HepG2 (cell line): ENCODE measurements around the gene ACYP2.

Experiments
- ELF1 ChIP-seq: sonication (generic); formaldehyde crosslinking; IDR thresholded peaks from 2 replicates; pipeline ENCODE4 v1.4.0; 2020; ENCODE audit warnings: missing genetic modification reagents
- MBD4 ChIP-seq: IDR thresholded peaks from 2 replicates; pipeline ENCODE4 v1.6.1; 2012; ENCODE audit warnings: low read length, inconsistent platforms, borderline replicate concordance
- POLR2AphosphoS2 ChIP-seq: IDR thresholded peaks from 2 replicates; pipeline ENCODE4 v1.6.1; 2011; ENCODE audit warnings: low read depth, low read length, improper control_type of control experiment
- RAD21 ChIP-seq: fragments of 450-650 bp; formaldehyde crosslinking; IDR thresholded peaks from 2 replicates; pipeline ENCODE4 v1.5.0; 2020; ENCODE audit warnings: mild to moderate bottlenecking
- SMYD3 ChIP-seq: sonication (generic); formaldehyde crosslinking; IDR thresholded peaks from 2 replicates; pipeline ENCODE4 v1.8.1; 2023; ENCODE audit warnings: mild to moderate bottlenecking, missing genetic modification reagents
- TP53 ChIP-seq: sonication (generic); formaldehyde crosslinking; conservative IDR thresholded peaks from 2 replicates; pipeline ENCODE4 v1.4.0; 2020; ENCODE audit warnings: missing genetic modification reagents
- ZNF10 ChIP-seq: sonication (generic); formaldehyde crosslinking; IDR thresholded peaks from 2 replicates; pipeline ENCODE4 v1.4.0; 2020; ENCODE audit warnings: mild to moderate bottlenecking, low read depth, missing genetic modification reagents, borderline replicate concordance
- TF ChIP-seq, protein P1 (sequence below): sonication (generic); formaldehyde crosslinking; IDR thresholded peaks from 2 replicates; pipeline ENCODE4 v1.5.0; 2020; ENCODE audit warnings: mild to moderate bottlenecking, missing genetic modification reagents, moderate library complexity
- TF ChIP-seq, protein P2 (sequence below): sonication (generic); formaldehyde crosslinking; IDR thresholded peaks from 2 replicates; pipeline ENCODE4 v1.4.0; 2020; ENCODE audit warnings: missing genetic modification reagents
- TF ChIP-seq, protein P3 (sequence below): sonication (generic); formaldehyde crosslinking; IDR thresholded peaks from 2 replicates; pipeline ENCODE4 v1.4.0; 2020; ENCODE audit warnings: missing genetic modification reagents
- TF ChIP-seq, protein P4 (sequence below): IDR thresholded peaks from 2 replicates; pipeline ENCODE4 v1.6.1; 2012; ENCODE audit warnings: inconsistent platforms
- TF ChIP-seq, protein P5 (sequence below): sonication (generic); formaldehyde crosslinking; IDR thresholded peaks from 2 replicates; pipeline ENCODE4 v1.4.0; 2020; ENCODE audit warnings: missing genetic modification reagents

DNA sequence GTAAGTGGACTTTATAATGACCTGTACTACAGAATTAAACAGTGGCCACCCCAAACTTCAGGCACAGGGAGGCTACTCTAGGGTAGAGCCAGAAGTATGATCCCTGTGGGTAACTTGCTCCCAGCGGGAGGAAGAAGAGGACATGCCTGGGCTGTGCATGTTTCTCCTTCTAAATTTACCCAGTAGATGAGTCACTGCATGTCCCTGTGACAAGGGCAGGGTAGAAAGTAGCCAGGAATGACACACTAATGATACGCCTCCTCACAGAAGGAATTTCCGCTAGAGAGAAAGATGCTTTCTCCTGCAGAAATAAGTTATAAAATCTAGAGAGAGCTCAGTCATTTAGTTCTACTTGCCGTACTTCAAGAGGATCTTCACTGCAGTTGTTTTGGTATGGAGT lies 7.5 kb downstream of the ACYP2 start:
- TF ChIP-seq RAD21 (no peak), TP53 (CRISPR knock-in tag) (no peak), ELF1 (CRISPR knock-in tag) (no peak), SMYD3 (CRISPR knock-in tag) (no peak), POLR2AphosphoS2 (no peak), MBD4 (no peak), ZNF10 (no peak)
- TF ChIP-seq, protein P1, sequence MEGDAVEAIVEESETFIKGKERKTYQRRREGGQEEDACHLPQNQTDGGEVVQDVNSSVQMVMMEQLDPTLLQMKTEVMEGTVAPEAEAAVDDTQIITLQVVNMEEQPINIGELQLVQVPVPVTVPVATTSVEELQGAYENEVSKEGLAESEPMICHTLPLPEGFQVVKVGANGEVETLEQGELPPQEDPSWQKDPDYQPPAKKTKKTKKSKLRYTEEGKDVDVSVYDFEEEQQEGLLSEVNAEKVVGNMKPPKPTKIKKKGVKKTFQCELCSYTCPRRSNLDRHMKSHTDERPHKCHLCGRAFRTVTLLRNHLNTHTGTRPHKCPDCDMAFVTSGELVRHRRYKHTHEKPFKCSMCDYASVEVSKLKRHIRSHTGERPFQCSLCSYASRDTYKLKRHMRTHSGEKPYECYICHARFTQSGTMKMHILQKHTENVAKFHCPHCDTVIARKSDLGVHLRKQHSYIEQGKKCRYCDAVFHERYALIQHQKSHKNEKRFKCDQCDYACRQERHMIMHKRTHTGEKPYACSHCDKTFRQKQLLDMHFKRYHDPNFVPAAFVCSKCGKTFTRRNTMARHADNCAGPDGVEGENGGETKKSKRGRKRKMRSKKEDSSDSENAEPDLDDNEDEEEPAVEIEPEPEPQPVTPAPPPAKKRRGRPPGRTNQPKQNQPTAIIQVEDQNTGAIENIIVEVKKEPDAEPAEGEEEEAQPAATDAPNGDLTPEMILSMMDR (CRISPR knock-in tag) = no peak
- TF ChIP-seq, protein P2, sequence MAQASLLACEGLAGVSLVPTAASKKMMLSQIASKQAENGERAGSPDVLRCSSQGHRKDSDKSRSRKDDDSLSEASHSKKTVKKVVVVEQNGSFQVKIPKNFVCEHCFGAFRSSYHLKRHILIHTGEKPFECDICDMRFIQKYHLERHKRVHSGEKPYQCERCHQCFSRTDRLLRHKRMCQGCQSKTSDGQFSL = no peak
- TF ChIP-seq, protein P3, sequence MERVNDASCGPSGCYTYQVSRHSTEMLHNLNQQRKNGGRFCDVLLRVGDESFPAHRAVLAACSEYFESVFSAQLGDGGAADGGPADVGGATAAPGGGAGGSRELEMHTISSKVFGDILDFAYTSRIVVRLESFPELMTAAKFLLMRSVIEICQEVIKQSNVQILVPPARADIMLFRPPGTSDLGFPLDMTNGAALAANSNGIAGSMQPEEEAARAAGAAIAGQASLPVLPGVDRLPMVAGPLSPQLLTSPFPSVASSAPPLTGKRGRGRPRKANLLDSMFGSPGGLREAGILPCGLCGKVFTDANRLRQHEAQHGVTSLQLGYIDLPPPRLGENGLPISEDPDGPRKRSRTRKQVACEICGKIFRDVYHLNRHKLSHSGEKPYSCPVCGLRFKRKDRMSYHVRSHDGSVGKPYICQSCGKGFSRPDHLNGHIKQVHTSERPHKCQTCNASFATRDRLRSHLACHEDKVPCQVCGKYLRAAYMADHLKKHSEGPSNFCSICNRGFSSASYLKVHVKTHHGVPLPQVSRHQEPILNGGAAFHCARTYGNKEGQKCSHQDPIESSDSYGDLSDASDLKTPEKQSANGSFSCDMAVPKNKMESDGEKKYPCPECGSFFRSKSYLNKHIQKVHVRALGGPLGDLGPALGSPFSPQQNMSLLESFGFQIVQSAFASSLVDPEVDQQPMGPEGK (CRISPR knock-in tag) = no peak
- TF ChIP-seq, protein P4, sequence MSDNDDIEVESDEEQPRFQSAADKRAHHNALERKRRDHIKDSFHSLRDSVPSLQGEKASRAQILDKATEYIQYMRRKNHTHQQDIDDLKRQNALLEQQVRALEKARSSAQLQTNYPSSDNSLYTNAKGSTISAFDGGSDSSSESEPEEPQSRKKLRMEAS = no peak
- TF ChIP-seq, protein P5, sequence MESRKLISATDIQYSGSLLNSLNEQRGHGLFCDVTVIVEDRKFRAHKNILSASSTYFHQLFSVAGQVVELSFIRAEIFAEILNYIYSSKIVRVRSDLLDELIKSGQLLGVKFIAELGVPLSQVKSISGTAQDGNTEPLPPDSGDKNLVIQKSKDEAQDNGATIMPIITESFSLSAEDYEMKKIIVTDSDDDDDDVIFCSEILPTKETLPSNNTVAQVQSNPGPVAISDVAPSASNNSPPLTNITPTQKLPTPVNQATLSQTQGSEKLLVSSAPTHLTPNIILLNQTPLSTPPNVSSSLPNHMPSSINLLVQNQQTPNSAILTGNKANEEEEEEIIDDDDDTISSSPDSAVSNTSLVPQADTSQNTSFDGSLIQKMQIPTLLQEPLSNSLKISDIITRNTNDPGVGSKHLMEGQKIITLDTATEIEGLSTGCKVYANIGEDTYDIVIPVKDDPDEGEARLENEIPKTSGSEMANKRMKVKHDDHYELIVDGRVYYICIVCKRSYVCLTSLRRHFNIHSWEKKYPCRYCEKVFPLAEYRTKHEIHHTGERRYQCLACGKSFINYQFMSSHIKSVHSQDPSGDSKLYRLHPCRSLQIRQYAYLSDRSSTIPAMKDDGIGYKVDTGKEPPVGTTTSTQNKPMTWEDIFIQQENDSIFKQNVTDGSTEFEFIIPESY (CRISPR knock-in tag) = peak; percentile 88
